Activated CD8-positive, alpha-beta T cell treated with anti-CD3 and anti-CD28 coated beads, Interleukin-2, amount 10 ng/mL, durations not matched to agents 7 days and 5 days (primary cell): Measurements from ENCODE around the gene PPP1R13B. TPM values are rescaled to one million over a fixed set of nuclear protein-coding genes. Genes with fewer than 3 reads are reported as not detected.

Source experiments
- ATAC-seq: fragments of 150-1000 bp; cut with Tn5 transposase; one replicate; pipeline ENCODE4 v1.10.0; 2021; ENCODE audit warnings: moderate library complexity
- CTCF ChIA-PET: fragments of 350-600 bp; sonication (Branson Sonifier 250); formaldehyde crosslinking; loops from one replicate; lab custom pipeline; 2021; ENCODE audit warnings: antibody characterized with exemption; lab: Charles Lee
- POLR2A ChIA-PET: fragments of 350-600 bp; sonication (Branson Sonifier 250); formaldehyde crosslinking; loops from one replicate; lab custom pipeline; 2021; ENCODE audit warnings: antibody characterized with exemption; lab: Charles Lee
- DNase-seq: peaks from one replicate; pipeline ENCODE4 v3.0.0-alpha.2; 2020
- H3K27ac Mint-ChIP-seq: one replicate; pipeline ENCODE4 v1.8.0; 2021; ENCODE audit warnings: mild to moderate bottlenecking, mixed read lengths
- H3K27me3 Mint-ChIP-seq: one replicate; pipeline ENCODE4 v1.8.0; 2021; ENCODE audit warnings: low read depth, mixed read lengths
- H3K36me3 Mint-ChIP-seq: one replicate; pipeline ENCODE4 v1.8.0; 2021; ENCODE audit warnings: low read depth, mixed read lengths
- H3K4me1 Mint-ChIP-seq: one replicate; pipeline ENCODE4 v1.8.0; 2021; ENCODE audit warnings: low read depth, mixed read lengths
- H3K4me3 Mint-ChIP-seq: one replicate; pipeline ENCODE4 v1.8.0; 2021; ENCODE audit warnings: mild to moderate bottlenecking, mixed read lengths
- H3K9me3 Mint-ChIP-seq: one replicate; pipeline ENCODE4 v1.8.0; 2022; ENCODE audit warnings: mixed read lengths; ENCODE audit not compliant: insufficient read depth
- total RNA-seq, 2 experiments: library from RNA; stranded (reverse); gene quantifications; one replicate each; pipeline ENCODE4 v1.2.3, GENCODE V29; 2021

Gene PPP1R13B
- total RNA-seq, 2 experiments from 2014 or later, result 11.9 to 12.6 TPM

- peaks cover 21% of the 10 kb centered on the region for H3K4me1 Mint-ChIP-seq
- DNase-seq (no peak), ATAC-seq (no peak)
- no peak overlapping the region for H3K27ac Mint-ChIP-seq
- CTCF ChIA-PET, result interaction anchor here (0.7 to 7.4 kb wide), 3 partner anchors 21 to 71 kb away, joined by 3 to 36 read pairs (median 5); no protein-coding TSS in a partner anchor
- POLR2A ChIA-PET, result no interaction called here
- H3K4me3 Mint-ChIP-seq, result peak overlapping the region; percentile 18
- H3K36me3 Mint-ChIP-seq, result no peaks in the 10 kb centered on the region
- H3K27me3 Mint-ChIP-seq, result no peaks in the 10 kb centered on the region
- H3K9me3 Mint-ChIP-seq, result no peaks in the 10 kb centered on the region
Measured at GRCh38 chr14:103879118-103879569, 31.8 kb upstream of the PPP1R13B start.

GRCh38 chr14:103878180-103878579 is 30.8 kb upstream of the PPP1R13B start:
- H3K27me3 Mint-ChIP-seq, result no peaks in the 10 kb centered on the region
- no peak overlapping the region for H3K4me3 Mint-ChIP-seq
- POLR2A ChIA-PET, result no interaction called here
- ATAC-seq (no peak), DNase-seq (no peak)
- CTCF ChIA-PET, result interaction anchor here (1.4 to 7.4 kb wide), 2 partner anchors 22 to 32 kb away, joined by 4 to 36 read pairs; no protein-coding TSS in a partner anchor
- no peaks in the 10 kb centered on the region for H3K36me3 Mint-ChIP-seq
- no peak overlapping the region for H3K27ac Mint-ChIP-seq
- H3K4me1 Mint-ChIP-seq, result peaks cover 24% of the 10 kb centered on the region
- H3K9me3 Mint-ChIP-seq, result no peaks in the 10 kb centered on the region

GRCh38 chr14:103875010-103875409 is 27.6 kb upstream of the PPP1R13B start:
- H3K4me1 Mint-ChIP-seq, result peaks cover 28% of the 10 kb centered on the region
- H3K4me3 Mint-ChIP-seq, result no peak overlapping the region
- ATAC-seq, result no peak
- H3K9me3 Mint-ChIP-seq, result no peaks in the 10 kb centered on the region
- no peak for DNase-seq
- CTCF ChIA-PET, result interaction anchor here (0.9 to 1.1 kb wide), 2 partner anchors 35 to 66 kb away, joined by 3 read pairs; no protein-coding TSS in a partner anchor
- H3K36me3 Mint-ChIP-seq, result no peaks in the 10 kb centered on the region
- POLR2A ChIA-PET, result no interaction called here
- no peaks in the 10 kb centered on the region for H3K27me3 Mint-ChIP-seq
- H3K27ac Mint-ChIP-seq, result no peak overlapping the region

GRCh38 chr14:103872481-103873113 is 25.2 kb upstream of the PPP1R13B start:
- ChIA-PET CTCF (interaction anchor here (0.6 to 1.4 kb wide), 5 partner anchors 24 to 166 kb away, joined by 3 to 7 read pairs (median 3); no protein-coding TSS in a partner anchor), POLR2A (interaction anchor here (0.6 to 1.1 kb wide), 2 partner anchors 8 to 20 kb away, joined by 3 to 4 read pairs; no protein-coding TSS in a partner anchor)
- Mint-ChIP-seq H3K27ac (peak overlapping the region; percentile 84), H3K27me3 (no peaks in the 10 kb centered on the region), H3K4me1 (peaks cover 20% of the 10 kb centered on the region), H3K4me3 (peak overlapping the region; percentile 82), H3K36me3 (no peaks in the 10 kb centered on the region), H3K9me3 (no peaks in the 10 kb centered on the region)
- peak; percentile 41 for ATAC-seq
- peak; percentile 35 for DNase-seq

GRCh38 chr14:103871596-103872480 is 24.5 kb upstream of the PPP1R13B start:
- DNase-seq (peak; percentile 77), ATAC-seq (peak; percentile 90)
- POLR2A ChIA-PET, result interaction anchor here (0.6 to 1.1 kb wide), 2 partner anchors 9 to 19 kb away, joined by 3 to 4 read pairs; no protein-coding TSS in a partner anchor
- H3K27ac Mint-ChIP-seq, result peak overlapping the region; percentile 84
- CTCF ChIA-PET, result interaction anchor here (0.7 to 1.4 kb wide), 4 partner anchors 23 to 63 kb away, joined by 3 to 7 read pairs (median 4); no protein-coding TSS in a partner anchor
- H3K9me3 Mint-ChIP-seq, result no peaks in the 10 kb centered on the region
- no peaks in the 10 kb centered on the region for H3K27me3 Mint-ChIP-seq
- H3K36me3 Mint-ChIP-seq, result no peaks in the 10 kb centered on the region
- peaks cover 20% of the 10 kb centered on the region for H3K4me1 Mint-ChIP-seq
- peak overlapping the region; percentile 82 for H3K4me3 Mint-ChIP-seq

GRCh38 chr14:103870891-103871595 is 23.7 kb upstream of the PPP1R13B start:
- Mint-ChIP-seq H3K36me3 (no peaks in the 10 kb centered on the region), H3K4me1 (peaks cover 20% of the 10 kb centered on the region), H3K27ac (no peak overlapping the region), H3K27me3 (no peaks in the 10 kb centered on the region), H3K9me3 (no peaks in the 10 kb centered on the region), H3K4me3 (peak overlapping the region; percentile 52)
- ChIA-PET CTCF (interaction anchor here (1.3 kb wide), 1 partner anchor 30 kb away, joined by 3 read pairs; no protein-coding TSS in a partner anchor), POLR2A (no interaction called here)
- ATAC-seq (no peak), DNase-seq (no peak)

- Mint-ChIP-seq H3K4me1 (peaks cover 20% of the 10 kb centered on the region), H3K9me3 (no peaks in the 10 kb centered on the region), H3K27ac (no peak overlapping the region), H3K36me3 (no peaks in the 10 kb centered on the region), H3K4me3 (no peak overlapping the region), H3K27me3 (no peaks in the 10 kb centered on the region)
- DNase-seq, result no peak
- ChIA-PET POLR2A (no interaction called here), CTCF (interaction anchor here (1.3 kb wide), 1 partner anchor 31 kb away, joined by 3 read pairs; no protein-coding TSS in a partner anchor)
- no peak for ATAC-seq
Measured at GRCh38 chr14:103870144-103870876, 22.9 kb upstream of the PPP1R13B start.

GRCh38 chr14:103869406-103870143 is 22.2 kb upstream of the PPP1R13B start:
- no peaks in the 10 kb centered on the region for H3K27me3 Mint-ChIP-seq
- ChIA-PET CTCF (interaction anchor here (1.4 kb wide), 1 partner anchor 40 kb away, joined by 3 read pairs; no protein-coding TSS in a partner anchor), POLR2A (no interaction called here)
- peaks cover 14% of the 10 kb centered on the region for H3K4me1 Mint-ChIP-seq
- ATAC-seq, result no peak
- no peaks in the 10 kb centered on the region for H3K9me3 Mint-ChIP-seq
- H3K27ac Mint-ChIP-seq, result no peak overlapping the region
- H3K36me3 Mint-ChIP-seq, result no peaks in the 10 kb centered on the region
- no peak for DNase-seq
- H3K4me3 Mint-ChIP-seq, result no peak overlapping the region

GRCh38 chr14:103868242-103868897 is 21.0 kb upstream of the PPP1R13B start:
- no peak overlapping the region for H3K27ac Mint-ChIP-seq
- no peak overlapping the region for H3K4me3 Mint-ChIP-seq
- POLR2A ChIA-PET, result no interaction called here

GRCh38 chr14:103867523-103867953 is 20.2 kb upstream of the PPP1R13B start:
- H3K27me3 Mint-ChIP-seq, result no peaks in the 10 kb centered on the region
- no peaks in the 10 kb centered on the region for H3K9me3 Mint-ChIP-seq
- CTCF ChIA-PET, result no interaction called here
- POLR2A ChIA-PET, result no interaction called here
- H3K27ac Mint-ChIP-seq, result no peak overlapping the region
- H3K4me3 Mint-ChIP-seq, result no peak overlapping the region
- ATAC-seq (no peak), DNase-seq (no peak)
- peaks cover 8% of the 10 kb centered on the region for H3K4me1 Mint-ChIP-seq
- H3K36me3 Mint-ChIP-seq, result no peaks in the 10 kb centered on the region

More at GRCh38 chr14:103868242-103868897, 21.0 kb upstream of the PPP1R13B start:
- CTCF ChIA-PET, result interaction anchor here (1.4 kb wide), 1 partner anchor 42 kb away, joined by 3 read pairs; no protein-coding TSS in a partner anchor
- ATAC-seq (no peak), DNase-seq (no peak)
- H3K9me3 Mint-ChIP-seq, result no peaks in the 10 kb centered on the region
- peaks cover 13% of the 10 kb centered on the region for H3K4me1 Mint-ChIP-seq
- H3K27me3 Mint-ChIP-seq, result no peaks in the 10 kb centered on the region
- no peaks in the 10 kb centered on the region for H3K36me3 Mint-ChIP-seq
